Stimulated activated CD8-positive, alpha-beta memory T cell treated with anti-CD3 and anti-CD28 coated beads, Interleukin-15, amount 100 ng/mL, for 1 hour (primary cell): ENCODE measurements around the gene MBD5.

Source experiments
- DNase-seq: peaks from one replicate; pipeline ENCODE4 v3.0.0-alpha.2; 2020; ENCODE audit warnings: low read depth

MBD5 gene

GRCh38 chr2:148231858-148232257 lies 211.0 kb downstream of the MBD5 start:
- DNase-seq = no peak

DNA sequence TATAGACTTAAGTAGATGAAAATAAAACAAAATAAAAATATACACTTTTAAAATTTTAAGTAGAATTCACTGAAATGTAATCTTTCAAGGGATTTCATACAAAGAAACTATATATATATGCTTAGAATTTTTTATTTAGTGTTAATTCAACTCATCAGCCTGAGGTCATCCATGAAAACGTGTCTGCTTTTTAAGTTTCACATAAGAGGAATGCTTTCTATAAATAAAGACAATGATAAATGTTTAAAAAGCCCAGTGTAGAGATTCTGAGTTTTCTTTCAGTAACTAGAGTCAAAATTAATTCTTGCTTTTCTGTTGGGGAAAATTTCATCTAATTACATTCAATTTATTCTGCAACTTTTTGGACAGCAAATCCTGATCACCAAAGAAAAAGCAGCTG lies 213.3 kb downstream of the MBD5 start:
- no peak for DNase-seq

GRCh38 chr2:148237911-148238310 lies 217.0 kb downstream of the MBD5 start:
- DNase-seq = no peak

DNA sequence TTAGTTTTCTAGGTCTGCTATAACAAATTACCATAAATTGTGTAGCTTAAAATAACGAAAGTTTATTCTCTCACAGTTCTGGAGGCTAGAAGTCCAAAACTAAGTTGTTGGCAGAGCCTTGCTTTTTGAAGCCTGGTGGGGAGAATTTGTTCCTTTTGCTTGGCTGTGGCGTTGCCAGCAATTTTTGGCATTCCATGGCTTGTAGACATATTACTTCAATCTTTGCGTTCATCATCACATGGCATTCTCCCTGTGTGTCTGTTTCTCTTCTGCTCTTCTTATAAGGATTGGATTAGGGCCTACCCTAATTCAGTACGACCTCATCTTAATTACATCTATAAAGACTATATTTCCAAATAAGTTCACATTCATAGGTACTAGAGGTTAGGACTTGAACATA lies 217.7 kb downstream of the MBD5 start:
- no peak for DNase-seq

GRCh38 chr2:148240838-148241237 lies 219.9 kb downstream of the MBD5 start:
- DNase-seq = no peak

GRCh38 chr2:148244593-148245292 lies 223.9 kb downstream of the MBD5 start:
- no peak for DNase-seq

GRCh38 chr2:148251993-148252392 lies 231.1 kb downstream of the MBD5 start:
- no peak for DNase-seq

DNA sequence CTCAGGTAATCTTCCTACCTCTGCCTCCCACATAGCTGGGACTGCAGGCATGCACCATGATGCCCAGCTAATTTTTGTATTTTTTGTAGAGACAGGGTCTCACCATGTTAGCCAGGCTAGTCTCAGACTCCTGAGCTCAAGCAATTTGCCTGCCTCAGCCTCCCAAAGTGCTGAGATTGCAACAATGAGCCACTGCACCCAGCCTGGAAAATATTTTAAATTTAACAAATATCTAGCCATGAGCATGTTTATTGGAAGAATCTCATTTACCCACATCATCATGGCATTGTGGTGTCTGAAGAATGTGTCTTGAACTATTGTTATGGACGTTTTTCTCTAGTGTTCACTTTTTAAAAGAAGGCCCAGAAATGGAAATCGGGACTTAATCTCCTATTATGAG lies 231.8 kb downstream of the MBD5 start:
- DNase-seq = no peak

- no peak for DNase-seq
Measured at GRCh38 chr2:148253685-148254084, 232.8 kb downstream of the MBD5 start.

DNA sequence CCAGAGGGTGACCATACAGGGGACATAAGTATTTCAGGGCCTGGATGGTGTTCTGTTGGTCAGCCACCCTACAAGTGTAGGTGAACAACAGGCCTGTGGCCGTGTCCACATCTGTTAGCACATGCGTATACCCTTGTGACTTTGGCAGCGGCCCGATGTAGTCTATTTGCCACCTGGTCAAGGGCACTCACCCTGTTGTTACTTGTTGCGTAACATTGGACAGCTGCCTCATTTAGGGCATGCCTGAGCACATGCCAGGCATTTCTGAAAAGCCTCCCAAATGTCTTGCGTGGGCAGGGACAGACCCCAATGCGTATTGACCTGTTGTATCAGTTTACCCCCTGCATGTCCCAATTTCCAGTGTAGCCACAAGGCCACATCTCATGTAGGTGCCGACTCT lies 235.0 kb downstream of the MBD5 start:
- DNase-seq = no peak

DNA sequence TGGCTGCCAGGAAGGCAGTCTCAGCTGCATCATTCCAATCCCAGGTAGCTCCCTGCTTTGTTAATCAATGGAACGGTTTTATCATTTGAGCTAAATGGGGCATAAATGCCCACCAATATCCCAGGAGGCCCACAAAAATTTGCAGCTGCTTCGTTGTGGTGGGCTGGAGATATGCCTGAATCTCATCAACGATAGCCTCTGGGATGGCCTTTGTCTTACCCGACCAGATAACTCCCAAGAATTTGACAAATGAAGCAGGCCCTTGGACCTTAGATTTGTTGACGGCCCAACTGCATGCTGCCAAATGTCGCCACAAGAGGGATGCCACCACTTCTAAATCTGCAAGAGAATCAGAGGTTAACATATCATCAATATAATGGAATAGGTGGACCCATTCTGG lies 236.4 kb downstream of the MBD5 start:
- DNase-seq = no peak

DNA sequence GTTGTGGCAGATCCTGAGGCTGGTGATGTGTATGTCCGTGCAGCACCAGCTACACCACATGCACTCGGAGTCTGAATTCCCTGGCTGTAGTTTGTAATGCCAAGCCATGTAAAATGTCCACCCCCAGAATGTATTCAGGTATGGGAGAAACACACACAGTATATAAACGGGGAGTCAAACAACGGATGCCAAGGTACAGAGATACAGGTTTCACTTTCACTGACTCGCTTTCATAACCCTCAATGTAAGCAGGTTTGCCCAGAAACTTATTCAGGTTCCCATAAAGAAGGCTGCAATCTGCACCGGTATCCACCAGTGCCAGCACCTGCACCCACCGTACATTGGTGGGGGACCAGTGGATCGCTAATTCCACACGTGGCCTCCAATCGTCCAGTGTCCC lies 237.2 kb downstream of the MBD5 start:
- DNase-seq = no peak

DNA sequence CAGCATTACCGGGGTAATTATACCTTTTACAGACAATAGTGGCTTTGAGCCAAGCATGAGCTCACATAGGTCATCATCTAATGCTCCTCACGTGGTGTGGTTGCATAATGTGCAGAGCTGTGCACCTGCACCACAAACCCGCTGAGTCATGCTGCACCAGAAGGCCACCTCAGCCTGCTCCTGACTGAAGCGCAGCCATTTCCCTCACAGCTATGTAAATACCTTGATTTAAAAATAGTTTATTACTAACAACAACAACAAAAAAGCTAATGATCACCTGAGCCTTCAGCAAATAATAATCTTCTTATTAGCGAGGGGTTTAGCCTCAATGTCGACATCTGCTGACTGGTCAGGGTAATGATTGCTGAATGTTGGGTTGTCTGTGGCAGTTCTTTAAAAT lies 238.8 kb downstream of the MBD5 start:
- no peak for DNase-seq

DNA sequence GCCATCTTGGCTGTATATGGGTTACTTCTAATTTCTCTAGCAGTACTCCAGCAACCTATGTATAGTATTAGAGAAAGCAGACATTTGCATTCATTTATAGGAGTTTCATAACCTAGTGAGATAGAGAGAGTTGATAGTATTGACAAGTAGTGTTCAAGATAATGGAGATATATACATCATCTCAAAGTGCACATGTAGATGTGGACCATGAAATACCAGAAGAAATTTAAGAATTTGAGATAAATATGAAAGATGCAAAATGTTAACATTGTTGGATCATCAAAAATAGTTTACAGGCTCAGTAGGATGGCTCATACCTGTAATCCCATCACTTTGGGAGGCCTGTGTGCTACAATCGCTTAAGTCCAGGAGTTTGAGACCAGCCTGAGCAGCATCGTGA lies 243.0 kb downstream of the MBD5 start:
- no peak for DNase-seq

DNA sequence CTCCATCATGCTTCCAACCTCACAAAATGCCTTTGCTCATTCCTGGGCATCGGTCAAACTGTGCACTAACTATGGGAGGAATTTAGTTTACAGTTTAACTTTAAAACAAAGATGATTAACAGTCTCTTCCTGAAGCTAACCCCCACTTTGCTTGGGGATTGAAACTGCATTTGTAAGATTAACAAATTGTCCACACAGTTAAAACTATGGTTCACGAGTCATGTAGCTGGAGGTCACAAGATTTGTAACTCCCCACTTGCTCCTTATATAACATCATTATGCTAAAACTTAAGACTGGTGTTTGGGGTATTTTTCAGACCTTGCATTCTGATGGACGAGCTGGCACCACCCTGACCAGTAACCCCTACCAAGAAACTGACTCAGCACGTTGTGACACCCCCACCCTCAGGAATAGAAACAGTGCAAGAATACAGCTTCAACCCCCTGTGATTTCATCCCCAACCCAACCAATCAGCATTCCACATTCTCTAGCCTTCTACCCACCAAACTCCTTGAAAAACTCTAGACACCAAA lies 252.3 kb downstream of the MBD5 start:
- DNase-seq = no peak

DNA sequence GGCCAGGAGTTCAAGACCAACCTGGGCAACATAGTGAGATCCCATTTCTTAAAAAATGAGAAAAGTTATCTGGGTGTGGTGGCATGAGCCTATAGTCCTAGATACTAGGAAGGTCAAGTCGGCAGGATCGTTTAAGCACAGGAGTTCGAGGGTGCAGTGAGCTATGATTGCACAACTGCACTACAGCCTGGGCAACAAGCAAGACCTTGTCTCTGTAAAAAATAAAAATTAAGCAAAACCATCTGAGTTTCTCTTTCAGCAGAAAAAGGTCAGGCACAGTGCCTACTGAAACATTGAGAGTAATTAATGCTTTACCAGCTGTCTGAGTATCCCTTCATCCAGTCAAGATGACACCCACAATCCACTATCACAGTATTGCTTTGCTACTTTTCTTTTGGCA lies 258.3 kb downstream of the MBD5 start:
- no peak for DNase-seq

DNA sequence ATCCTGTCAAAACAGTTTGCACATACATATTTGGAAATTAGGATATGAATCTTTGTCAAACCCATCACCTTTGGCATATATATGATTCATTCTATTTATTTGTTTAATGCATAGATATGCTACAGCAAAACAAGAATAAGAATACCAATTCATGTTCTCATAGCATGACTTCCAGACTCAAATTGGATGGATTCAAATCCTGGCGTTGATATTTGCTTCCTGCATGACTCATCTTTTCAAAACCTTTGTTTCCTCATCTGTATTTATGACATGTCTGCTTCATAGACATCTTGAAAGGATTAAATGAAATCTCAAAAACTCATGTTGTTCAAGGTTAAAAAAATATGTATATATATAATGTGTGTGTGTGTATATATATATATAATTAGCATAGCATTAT lies 261.3 kb downstream of the MBD5 start:
- no peak for DNase-seq

DNA sequence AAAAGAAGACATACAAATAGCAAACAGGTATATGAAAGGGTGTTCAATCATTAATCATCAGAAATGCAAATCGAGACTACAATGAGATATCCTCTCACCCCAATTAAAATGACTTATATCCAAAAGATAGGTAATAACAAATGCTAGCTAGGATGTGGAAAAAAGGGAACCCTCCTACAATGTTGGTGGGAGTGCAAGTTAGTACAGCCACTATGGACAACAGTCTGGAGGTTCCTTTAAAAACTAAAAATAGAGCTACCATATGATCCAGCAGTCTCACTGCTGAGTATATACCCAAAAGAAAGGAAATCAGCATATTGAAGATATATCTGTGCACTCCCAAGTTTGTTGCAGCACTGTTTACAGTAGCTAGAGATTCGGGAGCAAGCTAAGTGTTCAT lies 271.5 kb downstream of the MBD5 start:
- DNase-seq = no peak

DNA sequence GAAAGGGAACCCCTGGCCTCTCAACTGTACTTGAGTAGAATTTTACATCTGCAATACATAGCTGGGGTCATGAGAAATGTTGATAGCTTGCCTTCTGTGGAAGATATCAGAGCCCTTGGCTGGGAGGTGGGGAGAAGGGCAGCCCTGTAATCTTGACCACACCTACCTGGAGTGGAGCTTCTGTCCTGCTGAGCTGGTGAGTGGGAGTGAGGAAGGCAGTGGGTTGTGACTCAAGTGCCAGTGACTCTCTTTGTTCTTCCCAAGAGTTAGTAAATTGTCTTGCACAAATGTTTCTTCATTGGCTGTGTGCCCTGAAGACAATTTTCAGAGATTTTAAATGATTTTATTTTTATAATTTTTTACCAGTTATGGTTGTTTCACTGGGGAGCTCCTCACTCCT lies 277.3 kb downstream of the MBD5 start:
- DNase-seq = no peak

DNA sequence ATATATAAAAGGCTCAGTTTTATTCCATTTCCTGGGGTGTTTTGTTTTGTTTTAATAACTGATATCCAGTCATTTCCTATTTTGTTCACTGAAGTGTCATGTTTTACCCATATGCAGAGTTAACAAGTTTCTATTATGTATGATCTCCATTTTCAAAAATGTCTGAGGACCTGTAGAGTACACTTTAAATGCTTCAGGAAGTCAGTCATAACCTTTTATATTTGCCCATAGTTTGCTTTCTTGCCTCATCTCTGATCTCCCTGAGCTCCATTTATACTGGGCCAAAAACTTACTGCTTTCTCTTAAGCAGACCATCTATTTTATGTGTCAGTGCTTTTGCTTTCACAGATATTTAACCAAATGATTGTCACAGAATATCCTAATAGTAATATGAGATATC lies 278.7 kb downstream of the MBD5 start:
- DNase-seq = no peak

DNA sequence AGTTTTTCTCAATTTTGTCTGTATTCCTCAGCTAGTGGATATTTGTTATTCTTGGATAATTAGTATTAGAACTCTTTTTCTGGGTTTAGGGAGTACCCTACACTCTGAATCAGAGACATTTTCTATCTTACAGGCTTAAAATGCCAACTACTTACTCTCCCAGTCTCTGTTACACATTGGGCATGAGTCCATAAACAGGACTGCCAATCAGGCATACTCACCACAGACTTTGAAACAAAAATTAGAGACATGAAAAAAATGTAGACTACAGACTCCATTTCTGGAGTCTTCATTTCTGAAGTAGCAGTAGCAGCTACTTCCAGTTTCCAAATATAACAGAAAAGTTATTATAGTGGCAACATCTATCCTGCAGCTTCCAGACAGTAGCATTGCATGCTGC lies 279.7 kb downstream of the MBD5 start:
- DNase-seq = no peak

GRCh38 chr2:148301362-148301761 lies 280.5 kb downstream of the MBD5 start:
- no peak for DNase-seq

GRCh38 chr2:148302526-148302925 lies 281.6 kb downstream of the MBD5 start:
- DNase-seq = no peak

GRCh38 chr2:148303161-148303560 lies 282.3 kb downstream of the MBD5 start:
- DNase-seq = no peak
